ENCODE results near the gene VSNL1.

VSNL1 gene

GRCh38 chr2:17518212-17519154 is 22.0 kb upstream of the VSNL1 start, which contains the start of gene RAD51AP2:
Gene RAD51AP2, minus strand, starts transcription at chr2:17518440. Its CDS starts 25 bp downstream, at chr2:17518415.
- in situ Hi-C loops (cut with MboI; ENCODE audit: low pct_unique_long_range_greater_than_20kb, low sequenced_read_pairs, unreplicated experiment), result no loop called here
- no peak for TF ChIP-seq CTCF (IDR thresholded peaks at IDR 0.05; ENCODE audit: extremely low read depth, insufficient read depth, missing control alignments)
- peak; percentile 75 for DNase-seq (ENCODE audit: low spot score)

- no peak for TF ChIP-seq CTCF (IDR thresholded peaks at IDR 0.05; ENCODE audit: extremely low read depth, insufficient read depth, missing control alignments)
- in situ Hi-C loops (cut with MboI; ENCODE audit: low pct_unique_long_range_greater_than_20kb, low sequenced_read_pairs, unreplicated experiment), result no loop called here
- DNase-seq (ENCODE audit: low spot score), result no peak
Observed at GRCh38 chr2:17519486-17519885, 21.0 kb upstream of the VSNL1 start.

GRCh38 chr2:17520761-17521160 is 19.7 kb upstream of the VSNL1 start:
- DNase-seq (ENCODE audit: low spot score), result no peak
- in situ Hi-C loops (cut with MboI; ENCODE audit: low pct_unique_long_range_greater_than_20kb, low sequenced_read_pairs, unreplicated experiment), result no loop called here
- no peak for TF ChIP-seq CTCF (IDR thresholded peaks at IDR 0.05; ENCODE audit: extremely low read depth, insufficient read depth, missing control alignments)

- DNase-seq (ENCODE audit: low spot score), result no peak
- TF ChIP-seq CTCF (IDR thresholded peaks at IDR 0.05; ENCODE audit: extremely low read depth, insufficient read depth, missing control alignments), result no peak
- in situ Hi-C loops (cut with MboI; ENCODE audit: low pct_unique_long_range_greater_than_20kb, low sequenced_read_pairs, unreplicated experiment), result no loop called here
Observed at GRCh38 chr2:17521621-17522020, 18.9 kb upstream of the VSNL1 start.

GRCh38 chr2:17522303-17522702 is 18.2 kb upstream of the VSNL1 start:
- in situ Hi-C loops (cut with MboI; ENCODE audit: low pct_unique_long_range_greater_than_20kb, low sequenced_read_pairs, unreplicated experiment), result no loop called here
- DNase-seq (ENCODE audit: low spot score), result no peak
- TF ChIP-seq CTCF (IDR thresholded peaks at IDR 0.05; ENCODE audit: extremely low read depth, insufficient read depth, missing control alignments), result no peak

GRCh38 chr2:17529771-17530170 is 10.7 kb upstream of the VSNL1 start:
- no peak for DNase-seq (ENCODE audit: low spot score)
- in situ Hi-C loops (cut with MboI; ENCODE audit: low pct_unique_long_range_greater_than_20kb, low sequenced_read_pairs, unreplicated experiment), result no loop called here
- TF ChIP-seq CTCF (IDR thresholded peaks at IDR 0.05; ENCODE audit: extremely low read depth, insufficient read depth, missing control alignments), result no peak

Measured in GM13977 (cell line).